ENCODE results near the gene ZNF680. TPM values are rescaled to one million over a fixed set of nuclear protein-coding genes. Genes with fewer than 3 reads are reported as not detected.

The ZNF680 gene
- total RNA-seq, 1 donor: 16.7 TPM

DNA sequence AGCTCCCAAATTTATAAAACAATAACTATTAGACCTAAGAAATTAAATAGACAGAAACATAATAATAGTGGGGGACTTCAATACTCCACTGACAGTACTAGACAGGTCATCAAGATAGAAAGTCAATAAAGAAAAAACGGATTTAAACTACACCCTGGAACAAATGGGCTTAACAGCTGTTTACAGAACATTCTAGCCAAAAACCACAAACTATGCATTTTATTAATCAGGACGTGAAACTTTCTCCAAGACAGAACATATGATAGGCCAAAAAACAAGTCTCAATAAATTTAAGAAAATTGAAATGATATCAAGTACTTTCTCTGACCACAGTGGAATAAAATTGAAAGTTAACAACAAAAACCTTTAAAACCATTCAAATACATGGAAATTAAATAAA is 46.4 kb downstream of the ZNF680 start:
- Histone ChIP-seq H3K4me1 (ENCODE audit: insufficient read depth, low read length) (no peaks in the 10 kb centered on the region), H3K27me3 (ENCODE audit: insufficient read depth, low read length) (no peaks in the 10 kb centered on the region), H3K9me3 (ENCODE audit: low read depth, low read length) (peaks cover 85% of the 10 kb centered on the region), H3K4me3 (ENCODE audit: low read length) (no peak overlapping the region)

DNA sequence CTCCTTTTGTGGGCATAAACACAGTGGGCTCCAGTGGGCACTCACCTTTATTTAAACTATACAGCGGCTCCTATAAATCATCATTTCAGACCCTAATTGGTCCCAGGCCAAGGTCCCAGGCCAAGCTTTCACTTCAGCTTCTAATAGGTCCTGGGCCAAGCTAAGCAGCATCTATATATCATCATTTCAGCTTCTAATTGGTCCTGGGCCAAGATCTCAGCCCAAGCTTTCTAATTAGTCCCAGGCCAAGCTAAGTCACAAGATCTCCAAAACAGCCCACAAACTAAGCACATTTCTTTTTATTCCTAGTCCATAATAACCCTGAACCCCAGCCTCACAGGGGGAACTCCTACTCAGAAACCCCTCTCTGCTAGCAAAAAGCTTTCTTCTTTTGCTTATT is 47.1 kb downstream of the ZNF680 start:
- H3K9me3 ChIP-seq (ENCODE audit: low read depth, low read length): peaks cover 78% of the 10 kb centered on the region

DNA sequence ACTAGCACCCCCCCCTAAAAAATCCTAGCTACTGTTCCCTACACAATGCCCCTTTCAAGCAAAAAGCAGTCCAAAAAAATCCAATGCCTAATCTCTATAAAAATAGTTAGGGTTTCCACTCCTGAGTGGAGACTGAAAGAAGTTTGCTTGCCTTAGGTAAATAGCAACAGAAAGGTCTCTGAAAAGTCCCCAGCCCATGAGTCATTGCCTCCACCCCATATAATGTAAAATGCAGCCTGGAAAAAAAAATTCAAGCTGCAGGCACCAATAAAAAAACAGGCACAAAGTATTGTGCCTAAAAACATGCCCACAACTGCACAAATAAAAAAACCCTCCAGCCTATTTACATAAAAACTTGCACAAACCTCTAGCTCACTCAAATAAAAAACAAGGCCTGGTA is 47.5 kb downstream of the ZNF680 start:
- Histone ChIP-seq H3K27me3 (ENCODE audit: insufficient read depth, low read length) (no peaks in the 10 kb centered on the region), H3K4me3 (ENCODE audit: low read length) (no peak overlapping the region), H3K4me1 (ENCODE audit: insufficient read depth, low read length) (no peaks in the 10 kb centered on the region), H3K9me3 (ENCODE audit: low read depth, low read length) (peaks cover 73% of the 10 kb centered on the region)

More for the DNA sequence above, 47.1 kb downstream of the ZNF680 start:
- Histone ChIP-seq H3K4me1 (ENCODE audit: insufficient read depth, low read length) (no peaks in the 10 kb centered on the region), H3K4me3 (ENCODE audit: low read length) (no peak overlapping the region), H3K27me3 (ENCODE audit: insufficient read depth, low read length) (no peaks in the 10 kb centered on the region)

DNA sequence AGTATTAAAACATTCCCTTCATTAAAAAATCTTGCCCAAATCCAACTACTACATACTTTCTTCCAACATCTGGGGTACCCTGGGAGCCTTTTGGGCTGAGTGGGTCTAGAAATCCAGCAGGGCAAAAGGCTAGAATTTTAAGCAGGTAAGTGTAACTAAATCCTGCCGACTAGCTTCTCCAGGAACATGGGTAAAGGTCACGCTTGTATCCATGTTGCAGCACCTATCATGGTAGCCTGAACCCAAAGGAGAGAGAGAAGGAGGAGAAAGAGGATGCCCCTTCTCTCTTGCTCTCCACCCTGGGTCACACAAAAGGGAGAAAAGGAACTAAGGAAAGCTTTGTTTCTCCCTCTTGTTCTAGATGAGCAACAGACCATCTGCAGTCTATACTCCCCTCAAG is 53.3 kb downstream of the ZNF680 start:
- H3K4me3 ChIP-seq (ENCODE audit: low read length): no peak overlapping the region
- no peaks in the 10 kb centered on the region for H3K4me1 ChIP-seq (ENCODE audit: insufficient read depth, low read length)
- no peaks in the 10 kb centered on the region for H3K27me3 ChIP-seq (ENCODE audit: insufficient read depth, low read length)
- peaks cover 58% of the 10 kb centered on the region for H3K9me3 ChIP-seq (ENCODE audit: low read depth, low read length)

DNA sequence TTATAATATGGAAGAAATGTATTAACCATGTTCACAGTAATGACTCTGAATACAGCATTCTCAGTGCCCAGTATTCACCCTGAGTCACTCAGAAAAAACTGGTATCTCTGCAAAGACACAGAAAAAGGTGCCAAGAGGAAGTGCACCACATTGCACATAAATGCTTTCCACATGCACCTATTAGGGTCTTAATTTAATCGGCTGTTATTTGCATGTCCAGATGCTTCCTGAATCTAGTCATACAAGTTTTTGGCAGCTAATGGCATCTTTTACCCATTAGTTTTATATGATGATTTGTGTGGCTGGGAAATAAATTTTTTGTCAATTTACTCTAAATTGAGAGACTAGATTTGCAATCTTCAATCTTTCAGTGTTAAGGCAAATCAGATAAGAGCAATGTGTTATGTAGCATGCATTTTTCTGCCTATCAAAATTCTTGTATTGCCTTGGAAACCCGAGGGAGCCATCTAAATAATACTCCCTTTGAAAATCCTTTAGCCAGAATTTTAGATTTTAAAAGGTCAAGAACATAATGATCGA is 58.2 kb downstream of the ZNF680 start:
- Histone ChIP-seq H3K9me3 (ENCODE audit: low read depth, low read length) (peaks cover 39% of the 10 kb centered on the region), H3K4me1 (ENCODE audit: insufficient read depth, low read length) (no peaks in the 10 kb centered on the region), H3K27me3 (ENCODE audit: insufficient read depth, low read length) (no peaks in the 10 kb centered on the region), H3K4me3 (ENCODE audit: low read length) (no peak overlapping the region)

DNA sequence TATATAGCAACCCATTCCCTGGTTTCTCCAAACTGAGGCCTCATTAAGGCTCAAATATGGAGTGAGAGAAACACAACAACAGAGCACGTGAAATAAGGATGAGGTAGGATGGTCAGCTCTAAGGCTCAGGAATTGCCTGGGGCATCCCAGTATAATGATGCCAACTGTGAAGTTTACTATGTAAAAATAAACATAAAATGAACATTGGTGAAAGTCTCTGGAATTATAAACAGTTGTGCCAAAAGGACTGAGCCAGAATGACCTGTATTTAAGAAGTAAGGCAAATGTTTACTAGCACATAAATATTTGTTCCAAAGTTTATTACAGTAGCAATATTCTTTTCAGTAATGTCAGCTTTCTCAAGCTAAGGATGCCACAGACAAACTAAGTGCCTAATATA is 64.6 kb downstream of the ZNF680 start:
- no peaks in the 10 kb centered on the region for H3K4me1 ChIP-seq (ENCODE audit: insufficient read depth, low read length)
- no peaks in the 10 kb centered on the region for H3K27me3 ChIP-seq (ENCODE audit: insufficient read depth, low read length)
- H3K9me3 ChIP-seq (ENCODE audit: low read depth, low read length): peaks cover 7% of the 10 kb centered on the region
- H3K4me3 ChIP-seq (ENCODE audit: low read length): no peak overlapping the region

DNA sequence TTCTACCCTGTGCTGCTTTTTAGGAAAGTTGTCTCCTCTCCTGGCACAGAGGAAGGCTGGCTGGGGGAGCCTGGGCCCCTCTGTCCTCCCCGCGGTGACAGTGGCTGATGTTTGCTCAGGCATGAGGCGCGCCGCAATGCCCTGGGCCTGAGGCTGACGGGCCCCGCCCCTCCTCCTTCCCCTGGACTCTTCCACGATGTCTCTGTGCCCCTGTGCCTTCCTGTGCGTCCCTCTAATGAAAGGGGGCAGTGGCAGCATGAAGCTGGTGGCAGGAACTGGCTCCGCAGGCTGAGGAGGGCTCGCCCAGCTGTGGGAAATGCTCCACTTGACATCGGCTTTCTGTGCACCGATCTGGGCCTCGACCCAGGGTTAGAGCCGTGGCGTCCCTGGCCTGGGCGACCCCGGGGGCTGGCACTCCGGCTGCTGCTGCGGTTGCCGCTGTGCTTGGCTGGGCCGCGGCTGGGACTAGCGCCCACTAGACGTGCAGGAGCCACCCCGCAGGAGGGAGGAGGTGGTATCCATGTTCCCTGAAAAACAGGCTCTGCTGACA is 67.9 kb downstream of the ZNF680 start:
- H3K27me3 ChIP-seq (ENCODE audit: insufficient read depth, low read length): no peaks in the 10 kb centered on the region
- H3K9me3 ChIP-seq (ENCODE audit: low read depth, low read length): peaks cover 18% of the 10 kb centered on the region
- H3K4me3 ChIP-seq (ENCODE audit: low read length): no peak overlapping the region
- H3K4me1 ChIP-seq (ENCODE audit: insufficient read depth, low read length): no peaks in the 10 kb centered on the region

DNA sequence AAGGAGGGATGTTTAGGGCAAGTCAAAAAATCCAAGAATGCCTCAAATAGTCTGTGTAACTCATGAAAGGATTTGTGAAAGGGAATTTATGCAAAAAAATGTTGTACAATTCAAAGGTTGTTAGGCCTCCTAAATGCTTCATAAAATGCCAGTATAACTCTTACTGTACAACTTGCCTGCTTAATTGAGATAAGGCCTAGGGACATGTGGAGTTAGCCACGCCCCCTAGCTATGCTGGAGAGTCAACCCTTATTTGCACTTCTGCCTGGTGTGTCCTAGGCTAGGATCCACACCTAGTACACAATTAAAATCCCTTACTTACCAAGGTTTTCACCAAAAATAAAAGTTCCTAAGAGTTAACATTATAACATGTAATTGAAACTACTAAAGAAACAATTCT is 77.2 kb downstream of the ZNF680 start:
- Histone ChIP-seq H3K9me3 (ENCODE audit: low read depth, low read length) (peaks cover 13% of the 10 kb centered on the region), H3K4me1 (ENCODE audit: insufficient read depth, low read length) (no peaks in the 10 kb centered on the region), H3K4me3 (ENCODE audit: low read length) (no peak overlapping the region), H3K27me3 (ENCODE audit: insufficient read depth, low read length) (no peaks in the 10 kb centered on the region)

Other genes with a start within 250 kb of the ZNF680 start
- 31.3 TPM for gene ZNF736, start 249.1 kb downstream of the ZNF680 start, total RNA-seq
- 22.0 TPM for gene ZNF107, start 103.1 kb upstream of the ZNF680 start, total RNA-seq
- gene ZNF138, start 231.4 kb upstream of the ZNF680 start, total RNA-seq: 9.3 TPM

Data from mononuclear cell (primary cell).